HEK293 (cell line): ENCODE results near the gene LMBR1.
A peak's percentile ranks its signal among the peaks of the same experiment; 100 is the strongest.

Experiments used
- CTCF ChIA-PET: fragments of 350-600 bp; formaldehyde crosslinking; extraction: SDS; loops from one replicate; lab custom pipeline; 2021; ENCODE audit warnings: antibody characterized with exemption; lab: Yijun Ruan, JAX
- POLR2A ChIA-PET: fragments of 300-600 bp; formaldehyde crosslinking; extraction: SDS; loops from one replicate; lab custom pipeline; 2020; ENCODE audit warnings: antibody characterized with exemption, inconsistent platforms; lab: Yijun Ruan, JAX
- H3K27ac ChIP-seq: fragments of 200-500 bp; sonication (Bioruptor generic); 2 replicates; pipeline ENCODE4 v1.5.1; 2014; ENCODE audit warnings: low read depth, low read length, control low read depth, inconsistent platforms; ENCODE audit errors: extremely low read depth
- H3K36me3 ChIP-seq, 2 experiments: fragments of 200-500 bp in 1 of 2; sonication (Bioruptor generic) in 1 of 2; 1 replicate in 1 of 2; 2 replicates in 1 of 2; pipeline ENCODE4 v1.5.1; 2014 to 2017; ENCODE audit warnings: inconsistent platforms in 2 of 2, low read length in 2 of 2; ENCODE audit not compliant: control insufficient read depth in 2 of 2, insufficient read depth in 1 of 2
- H3K4me1 ChIP-seq: fragments of 200-500 bp; sonication (Bioruptor generic); 2 replicates; pipeline ENCODE4 v1.5.1; 2014; ENCODE audit warnings: mild to moderate bottlenecking, low read length, inconsistent platforms; ENCODE audit not compliant: control insufficient read depth, insufficient read depth
- H3K4me3 ChIP-seq: 2 replicates; pipeline ENCODE4 v1.5.1; 2011; ENCODE audit warnings: low read depth, mild to moderate bottlenecking, control low read depth, low read length, moderate library complexity
- H3K9me3 ChIP-seq: fragments of 200-500 bp; sonication (Bioruptor generic); 2 replicates; pipeline ENCODE4 v1.5.1; 2014; ENCODE audit warnings: low read depth, low read length, inconsistent platforms; ENCODE audit not compliant: control insufficient read depth, insufficient read depth
- GLI2 ChIP-seq: fragments of 450-650 bp; formaldehyde crosslinking; IDR thresholded peaks from 2 replicates; pipeline ENCODE4; 2017; ENCODE audit warnings: missing biosample characterization, missing genetic modification characterization, low read depth, borderline replicate concordance
- HOXA7 ChIP-seq: sonication (generic); formaldehyde crosslinking; IDR thresholded peaks from 2 replicates; pipeline ENCODE4 v1.8.1; 2022; ENCODE audit warnings: missing genetic modification reagents, borderline replicate concordance
- KLF1 ChIP-seq: fragments of 450-650 bp; formaldehyde crosslinking; IDR thresholded peaks from 2 replicates; pipeline ENCODE4 v1.5.1; 2016; ENCODE audit warnings: missing biosample characterization, missing genetic modification characterization
- MEIS1 ChIP-seq: sonication (generic); formaldehyde crosslinking; IDR thresholded peaks from 2 replicates; pipeline ENCODE4 v1.8.1; 2022; ENCODE audit warnings: missing genetic modification reagents, mild to moderate bottlenecking, borderline replicate concordance
- RBAK ChIP-seq: fragments of 450-650 bp; formaldehyde crosslinking; IDR thresholded peaks from 2 replicates; pipeline ENCODE4 v1.5.1; 2016; ENCODE audit warnings: missing biosample characterization, missing genetic modification characterization
- SCRT2 ChIP-seq: fragments of 450-650 bp; formaldehyde crosslinking; IDR thresholded peaks from 2 replicates; pipeline ENCODE4 v1.5.1; 2016; ENCODE audit warnings: missing biosample characterization, missing genetic modification characterization
- SP3 ChIP-seq: fragments of 450-650 bp; formaldehyde crosslinking; IDR thresholded peaks from 2 replicates; pipeline ENCODE4 v1.5.1; 2016; ENCODE audit warnings: missing biosample characterization, missing genetic modification characterization
- YY2 ChIP-seq: fragments of 450-650 bp; formaldehyde crosslinking; IDR thresholded peaks from 2 replicates; pipeline ENCODE4 v1.5.1; 2016; ENCODE audit warnings: missing biosample characterization, missing genetic modification characterization
- ZBTB7A ChIP-seq: fragments of 450-650 bp; formaldehyde crosslinking; IDR thresholded peaks from 2 replicates; pipeline ENCODE4 v1.5.1; 2016; ENCODE audit warnings: low read depth, missing biosample characterization, missing genetic modification characterization
- ZNF202 ChIP-seq: fragments of 450-650 bp; formaldehyde crosslinking; IDR thresholded peaks from 2 replicates; pipeline ENCODE4 v1.5.1; 2016; ENCODE audit warnings: missing biosample characterization, missing genetic modification characterization, borderline replicate concordance
- ZNF623 ChIP-seq: fragments of 450-650 bp; formaldehyde crosslinking; IDR thresholded peaks from 2 replicates; pipeline ENCODE4 v1.5.1; 2016; ENCODE audit warnings: missing biosample characterization, missing genetic modification characterization
- ZNF785 ChIP-seq: fragments of 450-650 bp; formaldehyde crosslinking; IDR thresholded peaks from 2 replicates; pipeline ENCODE4 v1.5.1; 2016; ENCODE audit warnings: missing biosample characterization, missing genetic modification characterization
- TF ChIP-seq, protein P1 (sequence below): fragments of 450-650 bp; formaldehyde crosslinking; IDR thresholded peaks from 2 replicates; pipeline ENCODE4 v1.5.1; 2016; ENCODE audit warnings: missing biosample characterization, missing genetic modification characterization
- TF ChIP-seq, protein P2 (sequence below): fragments of 450-650 bp; formaldehyde crosslinking; IDR thresholded peaks from 2 replicates; pipeline ENCODE4 v1.5.1; 2016; ENCODE audit warnings: missing biosample characterization, missing genetic modification characterization
- TF ChIP-seq, protein P3 (sequence below): fragments of 450-650 bp; formaldehyde crosslinking; IDR thresholded peaks from 2 replicates; pipeline ENCODE4 v1.5.1; 2016; ENCODE audit warnings: missing biosample characterization, missing genetic modification characterization, borderline replicate concordance
- TF ChIP-seq, protein P4 (sequence below): IDR thresholded peaks from 2 replicates; pipeline ENCODE4 v1.6.1; 2011; ENCODE audit warnings: mild to moderate bottlenecking, low read depth, low read length, borderline replicate concordance
- TF ChIP-seq, protein P5 (sequence below): fragments of 450-650 bp; formaldehyde crosslinking; IDR thresholded peaks from 2 replicates; pipeline ENCODE4 v1.5.1; 2016; ENCODE audit warnings: missing biosample characterization, missing genetic modification characterization, low read depth

The LMBR1 gene

GRCh38 chr7:156778201-156778600, 114.8 kb downstream of the LMBR1 start:
- CTCF ChIA-PET = no interaction called here
- H3K9me3 ChIP-seq = no peaks in the 10 kb centered on the region
- POLR2A ChIA-PET = no interaction called here
- H3K4me3 ChIP-seq = no peak overlapping the region
- H3K27ac ChIP-seq = no peak overlapping the region
- H3K36me3 ChIP-seq = no peaks in the 10 kb centered on the region
- peaks cover 3% of the 10 kb centered on the region; the same call in 1 of the 2 replicates for H3K4me1 ChIP-seq
- TF ChIP-seq, protein P1, sequence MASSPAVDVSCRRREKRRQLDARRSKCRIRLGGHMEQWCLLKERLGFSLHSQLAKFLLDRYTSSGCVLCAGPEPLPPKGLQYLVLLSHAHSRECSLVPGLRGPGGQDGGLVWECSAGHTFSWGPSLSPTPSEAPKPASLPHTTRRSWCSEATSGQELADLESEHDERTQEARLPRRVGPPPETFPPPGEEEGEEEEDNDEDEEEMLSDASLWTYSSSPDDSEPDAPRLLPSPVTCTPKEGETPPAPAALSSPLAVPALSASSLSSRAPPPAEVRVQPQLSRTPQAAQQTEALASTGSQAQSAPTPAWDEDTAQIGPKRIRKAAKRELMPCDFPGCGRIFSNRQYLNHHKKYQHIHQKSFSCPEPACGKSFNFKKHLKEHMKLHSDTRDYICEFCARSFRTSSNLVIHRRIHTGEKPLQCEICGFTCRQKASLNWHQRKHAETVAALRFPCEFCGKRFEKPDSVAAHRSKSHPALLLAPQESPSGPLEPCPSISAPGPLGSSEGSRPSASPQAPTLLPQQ (tag by site-specific recombination) = no peak
- TF ChIP-seq ZNF785 (tag by site-specific recombination) = no peak
- no peak for TF ChIP-seq SCRT2 (tag by site-specific recombination)
- no peak for TF ChIP-seq HOXA7 (CRISPR knock-in tag)
- TF ChIP-seq, protein P2, sequence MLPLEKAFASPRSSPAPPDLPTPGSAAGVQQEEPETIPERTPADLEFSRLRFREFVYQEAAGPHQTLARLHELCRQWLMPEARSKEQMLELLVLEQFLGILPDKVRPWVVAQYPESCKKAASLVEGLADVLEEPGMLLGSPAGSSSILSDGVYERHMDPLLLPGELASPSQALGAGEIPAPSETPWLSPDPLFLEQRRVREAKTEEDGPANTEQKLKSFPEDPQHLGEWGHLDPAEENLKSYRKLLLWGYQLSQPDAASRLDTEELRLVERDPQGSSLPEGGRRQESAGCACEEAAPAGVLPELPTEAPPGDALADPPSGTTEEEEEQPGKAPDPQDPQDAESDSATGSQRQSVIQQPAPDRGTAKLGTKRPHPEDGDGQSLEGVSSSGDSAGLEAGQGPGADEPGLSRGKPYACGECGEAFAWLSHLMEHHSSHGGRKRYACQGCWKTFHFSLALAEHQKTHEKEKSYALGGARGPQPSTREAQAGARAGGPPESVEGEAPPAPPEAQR (tag by site-specific recombination) = no peak
- TF ChIP-seq ZBTB7A = no peak
- TF ChIP-seq ZNF623 (tag by site-specific recombination) = no peak
- TF ChIP-seq GLI2 (tag by site-specific recombination) = no peak
- TF ChIP-seq ZNF202 (tag by site-specific recombination) = no peak
- TF ChIP-seq YY2 = no peak
- TF ChIP-seq, protein P3, sequence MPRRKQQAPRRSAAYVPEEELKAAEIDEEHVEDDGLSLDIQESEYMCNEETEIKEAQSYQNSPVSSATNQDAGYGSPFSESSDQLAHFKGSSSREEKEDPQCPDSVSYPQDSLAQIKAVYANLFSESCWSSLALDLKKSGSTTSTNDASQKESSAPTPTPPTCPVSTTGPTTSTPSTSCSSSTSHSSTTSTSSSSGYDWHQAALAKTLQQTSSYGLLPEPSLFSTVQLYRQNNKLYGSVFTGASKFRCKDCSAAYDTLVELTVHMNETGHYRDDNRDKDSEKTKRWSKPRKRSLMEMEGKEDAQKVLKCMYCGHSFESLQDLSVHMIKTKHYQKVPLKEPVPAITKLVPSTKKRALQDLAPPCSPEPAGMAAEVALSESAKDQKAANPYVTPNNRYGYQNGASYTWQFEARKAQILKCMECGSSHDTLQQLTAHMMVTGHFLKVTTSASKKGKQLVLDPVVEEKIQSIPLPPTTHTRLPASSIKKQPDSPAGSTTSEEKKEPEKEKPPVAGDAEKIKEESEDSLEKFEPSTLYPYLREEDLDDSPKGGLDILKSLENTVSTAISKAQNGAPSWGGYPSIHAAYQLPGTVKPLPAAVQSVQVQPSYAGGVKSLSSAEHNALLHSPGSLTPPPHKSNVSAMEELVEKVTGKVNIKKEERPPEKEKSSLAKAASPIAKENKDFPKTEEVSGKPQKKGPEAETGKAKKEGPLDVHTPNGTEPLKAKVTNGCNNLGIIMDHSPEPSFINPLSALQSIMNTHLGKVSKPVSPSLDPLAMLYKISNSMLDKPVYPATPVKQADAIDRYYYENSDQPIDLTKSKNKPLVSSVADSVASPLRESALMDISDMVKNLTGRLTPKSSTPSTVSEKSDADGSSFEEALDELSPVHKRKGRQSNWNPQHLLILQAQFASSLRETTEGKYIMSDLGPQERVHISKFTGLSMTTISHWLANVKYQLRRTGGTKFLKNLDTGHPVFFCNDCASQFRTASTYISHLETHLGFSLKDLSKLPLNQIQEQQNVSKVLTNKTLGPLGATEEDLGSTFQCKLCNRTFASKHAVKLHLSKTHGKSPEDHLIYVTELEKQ (tag by site-specific recombination) = no peak
- no peak for TF ChIP-seq KLF1 (tag by site-specific recombination)
- no peak for TF ChIP-seq MEIS1
- TF ChIP-seq, protein P4, sequence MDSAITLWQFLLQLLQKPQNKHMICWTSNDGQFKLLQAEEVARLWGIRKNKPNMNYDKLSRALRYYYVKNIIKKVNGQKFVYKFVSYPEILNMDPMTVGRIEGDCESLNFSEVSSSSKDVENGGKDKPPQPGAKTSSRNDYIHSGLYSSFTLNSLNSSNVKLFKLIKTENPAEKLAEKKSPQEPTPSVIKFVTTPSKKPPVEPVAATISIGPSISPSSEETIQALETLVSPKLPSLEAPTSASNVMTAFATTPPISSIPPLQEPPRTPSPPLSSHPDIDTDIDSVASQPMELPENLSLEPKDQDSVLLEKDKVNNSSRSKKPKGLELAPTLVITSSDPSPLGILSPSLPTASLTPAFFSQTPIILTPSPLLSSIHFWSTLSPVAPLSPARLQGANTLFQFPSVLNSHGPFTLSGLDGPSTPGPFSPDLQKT = no peak
- TF ChIP-seq RBAK (tag by site-specific recombination) = no peak

DNA sequence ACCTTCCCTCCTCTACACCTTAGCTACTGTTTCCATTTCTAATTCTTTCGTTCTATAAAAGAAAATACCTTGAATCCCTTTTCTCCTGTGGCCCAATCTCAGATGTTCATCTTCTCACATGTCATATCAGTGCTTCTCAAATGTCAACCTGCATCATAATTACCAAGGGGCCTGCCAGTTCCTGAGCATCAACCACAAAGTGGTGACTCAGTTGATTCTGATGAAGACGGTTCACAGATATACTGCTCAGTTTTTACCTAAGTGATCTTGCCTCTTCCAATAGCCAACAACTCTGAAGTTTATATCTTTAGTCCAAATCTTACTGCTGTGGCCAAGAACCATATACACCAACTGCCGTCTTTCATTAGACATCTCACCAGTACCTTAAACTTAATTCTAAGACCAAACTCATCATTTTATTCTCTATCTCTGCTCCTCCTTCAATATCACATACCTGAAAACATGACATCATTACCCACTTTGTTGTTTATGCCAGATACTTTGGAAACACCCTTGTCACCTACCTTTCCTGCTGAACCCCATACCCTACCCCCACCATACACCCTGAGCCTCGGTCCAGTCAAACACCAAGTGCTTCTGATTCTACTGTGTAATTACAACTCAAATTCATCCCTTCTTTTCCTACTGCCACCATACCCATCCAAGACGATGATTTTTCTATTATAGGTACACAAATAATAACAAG, 115.5 kb downstream of the LMBR1 start:
- TF ChIP-seq, protein P5, sequence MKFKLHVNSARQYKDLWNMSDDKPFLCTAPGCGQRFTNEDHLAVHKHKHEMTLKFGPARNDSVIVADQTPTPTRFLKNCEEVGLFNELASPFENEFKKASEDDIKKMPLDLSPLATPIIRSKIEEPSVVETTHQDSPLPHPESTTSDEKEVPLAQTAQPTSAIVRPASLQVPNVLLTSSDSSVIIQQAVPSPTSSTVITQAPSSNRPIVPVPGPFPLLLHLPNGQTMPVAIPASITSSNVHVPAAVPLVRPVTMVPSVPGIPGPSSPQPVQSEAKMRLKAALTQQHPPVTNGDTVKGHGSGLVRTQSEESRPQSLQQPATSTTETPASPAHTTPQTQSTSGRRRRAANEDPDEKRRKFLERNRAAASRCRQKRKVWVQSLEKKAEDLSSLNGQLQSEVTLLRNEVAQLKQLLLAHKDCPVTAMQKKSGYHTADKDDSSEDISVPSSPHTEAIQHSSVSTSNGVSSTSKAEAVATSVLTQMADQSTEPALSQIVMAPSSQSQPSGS (tag by site-specific recombination) = peak; percentile 75
- TF ChIP-seq SP3 (tag by site-specific recombination) = no peak
- ChIA-PET POLR2A (interaction anchor here (0.7 kb wide), 1 partner anchor 631 kb away, joined by 8 read pairs; no protein-coding TSS in a partner anchor), CTCF (no interaction called here)
- Histone ChIP-seq H3K4me1 (peaks cover 3% of the 10 kb centered on the region; the same call in 1 of the 2 replicates), H3K4me3 (no peak overlapping the region), H3K27ac (no peak overlapping the region), H3K9me3 (no peaks in the 10 kb centered on the region), H3K36me3 (no peaks in the 10 kb centered on the region)
